ENCODE data around the gene PTTG1IP. TPM values are rescaled to one million over a fixed set of nuclear protein-coding genes. Genes with fewer than 3 reads are reported as not detected.

PTTG1IP gene
- total RNA-seq, 4 donors from 2014 or later: 83.1 to 132 (median 114) TPM

- no peak for DNase-seq
- H3K27ac ChIP-seq: no peak overlapping the region
- WGBS, 2 donors: 87% methylated on average over 3 of the region's 64 CpGs; no CpG with 5 or more reads in 1 of the 2 donors
- H3K4me3 ChIP-seq: no peak overlapping the region
- TF ChIP-seq CTCF (IDR thresholded peaks at IDR 0.05) (no peak), POLR2A (IDR thresholded peaks at IDR 0.05) (no peak)
- H3K9me3 ChIP-seq: no peaks in the 10 kb centered on the region
- H3K27me3 ChIP-seq: peaks cover 0 to 65% (median 0%) of the 10 kb centered on the region in 4 donors
- intact Hi-C loops (cut with DNase I): no loop called here
- H3K4me1 ChIP-seq: peaks cover 0 to 27% (median 14%) of the 10 kb centered on the region in 3 donors
- H3K36me3 ChIP-seq: no peaks in the 10 kb centered on the region
Observed at GRCh38 chr21:44888581-44889550, 15.4 kb upstream of the PTTG1IP start.

GRCh38 chr21:44887807-44888580 is 14.5 kb upstream of the PTTG1IP start:
- Histone ChIP-seq H3K4me1 (peaks cover 0 to 27% (median 14%) of the 10 kb centered on the region in 3 donors), H3K4me3 (no peak overlapping the region), H3K9me3 (no peaks in the 10 kb centered on the region), H3K36me3 (no peaks in the 10 kb centered on the region), H3K27ac (no peak overlapping the region), H3K27me3 (peaks cover 0 to 56% (median 0%) of the 10 kb centered on the region in 4 donors)
- TF ChIP-seq CTCF (IDR thresholded peaks at IDR 0.05) (no peak), POLR2A (IDR thresholded peaks at IDR 0.05) (no peak)
- intact Hi-C loops (cut with DNase I): no loop called here
- no peak for DNase-seq
- WGBS, 2 donors: 65% methylated on average over 3 of the region's 24 CpGs; no CpG with 5 or more reads in 1 of the 2 donors

- no peak for DNase-seq
- Histone ChIP-seq H3K4me3 (no peak overlapping the region), H3K4me1 (peaks cover 0 to 27% (median 14%) of the 10 kb centered on the region in 3 donors), H3K36me3 (no peaks in the 10 kb centered on the region), H3K9me3 (no peaks in the 10 kb centered on the region), H3K27me3 (peaks cover 0 to 56% (median 0%) of the 10 kb centered on the region in 4 donors), H3K27ac (no peak overlapping the region)
- WGBS, 2 donors: 87 to 88% methylated on average over 6 to 7 of the region's 11 CpGs
- intact Hi-C loops (cut with DNase I): no loop called here
- no peak for TF ChIP-seq CTCF (IDR thresholded peaks at IDR 0.05)
Observed at GRCh38 chr21:44887126-44887806, 13.8 kb upstream of the PTTG1IP start.

- intact Hi-C loops (cut with DNase I): no loop called here
- 76 to 84% methylated on average over 20 to 21 of the region's 44 CpGs for WGBS, 2 donors
Observed at GRCh38 chr21:44886113-44887075, 12.9 kb upstream of the PTTG1IP start.

More at GRCh38 chr21:44886113-44887075, 12.9 kb upstream of the PTTG1IP start:
- Histone ChIP-seq H3K4me1 (peaks cover 0 to 35% (median 14%) of the 10 kb centered on the region in 3 donors), H3K9me3 (no peaks in the 10 kb centered on the region), H3K27ac (no peak overlapping the region), H3K36me3 (no peaks in the 10 kb centered on the region), H3K4me3 (no peak overlapping the region), H3K27me3 (peaks cover 0 to 47% (median 0%) of the 10 kb centered on the region in 4 donors)
- TF ChIP-seq POLR2A (IDR thresholded peaks at IDR 0.05): no peak
- no peak for TF ChIP-seq CTCF (IDR thresholded peaks at IDR 0.05)
- DNase-seq: no peak
